Umbilical cord (tissue), 2 donors: ENCODE measurements around the gene ANKRD23. TPM values are rescaled to one million over a fixed set of nuclear protein-coding genes. Genes with fewer than 3 reads are reported as not detected.
"Not testable (repeated sequence)": the region's sequence is repeated elsewhere in the genome, so short reads cannot be mapped to it uniquely, and the experiment has no call there.

ENCODE experiments used
- DNase-seq: peaks from one replicate; pipeline ENCODE4 v3.0.0-alpha.2; 2015; ENCODE audit warnings: low spot score
- total RNA-seq: library from RNA; depleted of rRNA; stranded (reverse); fragments of >200 nt; gene quantifications from one replicate; pipeline ENCODE4 v1.2.3, GENCODE V29; 2014; ENCODE audit warnings: low replicate concordance; ENCODE audit not compliant: insufficient read depth

Gene ANKRD23
- total RNA-seq, 1 donor from 2014 or later: 6.5 TPM

DNA sequence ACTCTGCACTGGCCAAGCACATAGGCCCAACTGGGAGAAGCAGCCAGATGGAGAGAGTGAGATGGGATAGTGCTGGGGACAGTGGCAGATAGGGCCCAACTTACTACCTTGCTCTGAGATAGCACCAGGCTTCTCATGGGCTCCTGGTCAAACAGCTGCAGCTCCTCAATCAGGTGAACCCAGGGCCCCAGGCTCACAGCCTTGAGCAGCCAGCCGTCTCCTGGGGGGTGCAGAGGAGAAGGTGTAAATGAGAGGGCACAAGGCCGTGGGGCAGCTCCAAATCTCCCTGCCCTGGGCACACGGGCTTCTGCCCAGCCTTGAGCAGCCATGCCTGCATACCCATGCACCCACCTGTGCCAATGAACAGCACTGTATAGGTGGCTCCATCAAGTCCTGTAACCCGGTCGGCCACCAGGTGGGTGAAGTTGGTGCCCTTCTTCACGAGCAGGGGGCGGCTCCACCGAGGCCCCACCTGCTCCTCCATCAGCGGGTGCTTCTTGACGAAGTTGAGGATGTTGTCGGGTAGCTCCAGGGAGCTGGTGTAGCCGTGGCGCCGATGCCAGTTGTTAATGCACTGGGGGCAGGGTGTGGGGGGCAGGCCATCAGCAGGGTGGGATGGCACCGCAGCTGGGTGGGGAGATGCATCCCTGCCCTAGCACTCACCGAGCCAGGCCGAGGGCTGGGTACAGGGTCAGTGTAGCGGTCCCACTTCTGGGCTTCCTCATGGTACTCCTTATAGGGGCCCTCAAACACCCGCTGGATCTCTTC is 19.9 kb upstream of the ANKRD23 start:
- no peak for DNase-seq

DNA sequence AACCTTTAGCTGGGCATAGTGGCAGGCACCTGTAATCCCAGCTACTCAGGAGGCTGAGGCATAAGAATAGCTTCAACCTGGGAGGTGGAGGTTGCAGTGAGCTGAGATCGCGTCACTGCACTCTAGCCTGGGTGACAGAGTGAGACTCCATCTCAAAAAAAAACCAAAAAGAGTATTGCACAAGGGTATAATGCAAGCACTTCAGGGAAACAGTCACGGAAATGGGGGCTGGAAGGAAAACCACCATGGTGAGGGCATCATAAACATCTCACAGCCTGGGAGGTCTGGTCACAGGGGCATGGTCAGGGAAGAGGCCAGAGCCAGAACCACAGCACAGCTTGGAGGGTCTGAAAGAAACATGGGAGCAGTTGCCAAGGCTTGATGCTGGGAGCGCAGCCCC is 19.2 kb upstream of the ANKRD23 start:
- not testable (repeated sequence) for DNase-seq

DNA sequence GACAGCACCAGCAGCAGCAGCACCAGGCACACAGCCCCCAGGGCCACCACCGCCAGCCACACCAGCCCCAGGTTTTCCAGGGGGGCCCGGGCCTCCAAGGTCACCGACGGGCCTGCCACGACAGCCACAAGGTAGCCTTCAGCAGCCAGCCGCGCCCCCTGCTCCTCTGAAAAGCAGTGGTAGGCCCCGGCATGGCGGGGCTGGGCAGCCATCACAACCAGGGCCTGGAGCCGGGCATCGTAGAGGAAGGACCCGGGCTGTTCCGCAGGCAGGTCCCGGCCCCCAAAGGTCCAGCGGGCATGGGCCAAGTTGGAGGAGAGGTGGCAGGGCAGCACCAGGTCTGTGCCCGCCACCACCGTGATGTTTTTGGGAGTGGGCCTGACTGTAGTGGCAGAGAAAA is 17.3 kb upstream of the ANKRD23 start:
- no peak for DNase-seq

DNA sequence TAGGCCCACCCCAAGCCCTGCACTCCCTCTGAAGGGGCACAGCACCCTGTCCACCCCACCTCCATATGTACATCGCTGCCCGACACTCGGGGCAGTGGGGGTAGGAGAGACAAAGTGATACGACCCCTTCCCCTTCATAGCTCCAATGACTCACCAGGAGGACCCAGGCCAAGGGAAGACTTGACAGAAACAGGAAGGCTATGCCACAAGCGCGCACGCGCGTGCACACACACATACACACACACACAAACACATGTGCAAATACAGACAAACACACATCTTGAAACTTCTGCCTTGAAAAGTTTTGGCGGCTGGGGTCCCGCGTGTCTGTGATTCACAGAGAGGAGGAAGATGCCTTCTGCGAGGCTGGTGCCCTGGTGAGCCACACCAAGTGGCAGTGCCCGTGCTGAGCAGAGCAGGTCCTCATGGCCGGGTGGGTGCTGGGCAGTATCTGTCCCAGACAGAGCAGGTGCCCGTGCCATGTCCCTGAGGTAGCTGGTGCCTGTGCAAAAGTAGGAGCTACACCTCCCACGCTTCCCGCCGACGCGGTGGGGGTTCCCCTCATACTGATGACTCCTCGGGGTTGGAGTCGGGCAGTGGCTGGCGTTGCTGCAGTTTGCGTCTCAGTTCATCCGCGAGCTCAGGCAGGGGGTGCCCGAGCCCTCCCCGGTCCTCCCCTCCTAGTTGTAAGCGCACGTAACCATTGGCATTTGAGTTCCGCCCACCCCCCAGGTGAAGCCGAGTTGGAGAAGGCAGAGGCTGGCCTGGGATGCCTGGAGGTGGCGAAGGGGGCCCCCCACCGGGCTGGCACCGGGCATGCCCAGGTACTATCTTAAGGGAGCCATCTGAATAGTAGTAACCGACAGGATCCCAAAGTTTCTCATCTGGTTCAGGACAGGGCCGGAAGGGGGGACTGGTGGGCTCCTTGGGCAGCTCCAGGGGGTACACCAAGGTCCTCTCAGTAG is 16.5 kb upstream of the ANKRD23 start:
- no peak for DNase-seq

DNA sequence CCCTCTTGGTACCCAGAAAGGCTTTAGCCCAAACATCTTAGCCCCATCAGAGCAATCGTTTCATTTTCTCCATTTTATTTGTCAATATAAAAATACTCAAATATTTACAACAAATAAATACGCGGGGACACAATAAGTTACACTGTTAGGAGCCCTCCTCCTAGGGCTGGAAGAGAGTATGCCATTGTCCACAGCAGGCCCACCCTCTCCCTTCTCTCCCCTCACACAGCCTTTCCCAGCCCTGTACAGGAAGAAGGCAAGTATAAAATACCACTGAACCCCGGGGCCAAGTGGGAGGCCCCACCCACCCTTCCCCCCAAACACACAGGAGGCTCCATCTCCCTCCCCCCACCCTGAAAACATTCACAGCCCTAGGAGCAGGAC is 15.9 kb upstream of the ANKRD23 start:
- DNase-seq: no peak

DNA sequence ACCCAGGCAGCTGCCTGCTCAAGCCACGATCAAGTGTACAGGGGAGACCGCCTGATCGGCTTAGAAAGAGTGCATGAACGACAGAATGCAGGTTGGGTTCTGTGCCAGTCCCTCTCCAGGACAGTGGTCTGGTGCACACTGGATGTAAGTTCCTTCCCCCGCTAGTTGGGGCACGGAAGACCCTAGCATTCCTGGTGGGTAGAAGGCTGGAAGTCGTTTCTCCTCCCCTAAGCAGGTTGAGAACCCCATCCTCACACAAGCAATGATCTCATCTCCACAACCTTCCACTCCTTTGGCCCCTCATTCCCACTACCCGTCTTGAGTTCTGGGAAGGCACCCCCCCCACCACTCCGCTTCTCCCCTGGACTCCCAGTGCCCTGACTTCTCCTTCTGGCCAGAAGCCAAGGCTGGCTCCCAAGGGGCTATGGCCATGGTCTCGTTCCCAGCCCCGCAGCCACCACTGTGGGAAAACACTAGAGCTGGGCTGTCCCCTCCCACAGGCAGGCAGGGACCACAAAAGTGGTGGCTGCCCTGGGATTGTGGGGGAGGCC is 15.4 kb upstream of the ANKRD23 start:
- DNase-seq: peak; percentile 52

DNA sequence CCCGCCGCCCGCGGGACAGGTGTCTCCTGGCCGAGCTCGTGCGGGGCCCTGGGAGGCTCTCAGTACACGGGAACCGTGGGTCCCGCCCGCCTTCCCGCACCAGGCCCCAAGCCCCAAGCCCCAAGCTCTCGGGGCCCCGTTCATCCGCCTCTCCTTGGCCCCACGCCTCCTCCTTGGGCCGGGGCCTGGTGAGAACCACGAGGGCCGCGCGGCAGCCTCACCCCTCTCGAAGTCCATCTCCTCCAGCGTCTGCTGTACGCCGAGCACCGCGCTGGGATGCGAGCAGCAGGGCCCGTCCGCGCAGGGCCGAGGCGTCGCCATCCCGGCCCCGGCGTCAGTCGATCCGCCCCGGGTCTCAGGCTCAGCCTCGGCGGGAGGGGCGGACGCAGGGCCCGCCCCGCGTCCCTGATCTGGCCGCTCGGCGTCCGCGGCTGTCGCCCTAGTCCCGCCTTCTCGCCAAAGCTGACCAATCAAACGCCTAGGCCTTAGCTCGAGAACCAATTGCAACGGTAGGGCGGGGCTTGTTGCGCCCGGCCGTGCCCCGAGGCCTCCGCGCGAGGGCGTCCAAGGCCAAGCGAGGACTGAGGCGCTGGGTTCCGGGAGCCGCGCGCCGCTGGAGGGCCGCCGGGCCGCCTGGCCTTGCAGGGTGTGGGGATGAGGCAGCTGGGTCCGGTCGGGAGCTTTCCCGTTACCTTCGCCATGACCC is 14.0 kb upstream of the ANKRD23 start, which contains the start of gene ANKRD39:
Gene ANKRD39, minus strand, starts transcription at position 350 of the 706 bp plus-strand sequence. Its CDS starts 29 bp downstream, at position 321.
- DNase-seq: peak; percentile 99

DNA sequence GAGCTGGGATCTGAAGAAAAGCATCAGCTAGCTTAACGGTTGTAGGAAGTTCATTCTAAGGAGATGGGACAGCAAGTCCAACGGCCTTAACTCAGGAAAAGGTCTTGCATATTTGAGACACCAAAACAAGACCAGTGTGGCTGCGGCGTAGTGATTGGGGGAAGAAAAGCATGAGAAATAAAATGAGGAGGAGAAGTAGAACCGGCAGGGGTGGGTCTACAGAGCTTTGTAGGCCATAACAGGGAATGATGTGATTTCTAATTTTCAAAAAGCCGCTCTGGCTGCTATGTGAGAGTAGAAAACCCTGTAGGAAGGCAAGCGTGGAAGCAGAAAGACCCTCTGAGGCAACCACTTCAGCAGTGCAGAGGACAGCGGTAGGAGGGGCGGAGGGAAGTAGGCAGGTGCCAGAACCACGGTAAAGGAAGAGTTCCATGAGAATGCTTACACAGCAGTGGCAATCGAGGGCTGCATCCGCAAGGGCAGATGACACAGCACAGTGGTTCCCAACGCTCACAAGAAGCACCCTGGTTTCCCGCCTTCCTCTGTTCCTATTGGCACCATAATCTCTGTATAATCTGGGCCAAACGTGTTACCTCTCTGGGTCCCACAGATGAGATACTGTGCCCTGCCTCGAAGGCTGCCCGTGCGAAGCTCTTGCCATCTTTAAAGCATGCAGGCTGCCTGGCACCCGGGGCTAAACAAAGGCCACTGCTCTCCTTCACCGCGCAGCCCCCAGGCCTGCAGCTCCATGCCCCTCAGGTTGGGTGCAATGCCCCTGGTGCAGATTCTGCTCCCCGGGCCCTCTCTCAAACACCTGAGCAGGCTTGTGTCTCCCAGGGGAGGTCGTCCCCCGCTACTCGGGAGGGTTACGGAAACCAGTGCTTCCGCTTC is 13.2 kb upstream of the ANKRD23 start:
- DNase-seq: no peak

DNA sequence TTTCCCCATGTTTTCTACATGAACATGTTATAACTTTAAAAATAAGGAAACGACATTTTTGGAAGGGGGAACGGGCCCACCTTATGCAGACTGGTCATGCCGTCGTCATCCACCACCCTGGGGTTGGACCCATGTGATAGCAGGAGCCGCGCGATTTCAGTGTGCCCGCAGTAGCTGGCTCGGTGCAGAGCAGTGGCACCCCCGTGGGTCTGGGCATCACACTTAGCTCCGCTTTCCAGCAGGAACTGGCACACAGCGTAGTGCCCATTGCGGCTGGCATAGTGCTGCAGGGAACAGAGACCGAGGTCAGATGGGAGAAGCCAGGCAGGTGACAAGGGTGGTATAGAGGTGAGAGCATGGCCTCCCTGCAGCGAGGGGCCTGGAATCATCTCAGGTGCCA is 9.5 kb upstream of the ANKRD23 start:
- no peak for DNase-seq

DNA sequence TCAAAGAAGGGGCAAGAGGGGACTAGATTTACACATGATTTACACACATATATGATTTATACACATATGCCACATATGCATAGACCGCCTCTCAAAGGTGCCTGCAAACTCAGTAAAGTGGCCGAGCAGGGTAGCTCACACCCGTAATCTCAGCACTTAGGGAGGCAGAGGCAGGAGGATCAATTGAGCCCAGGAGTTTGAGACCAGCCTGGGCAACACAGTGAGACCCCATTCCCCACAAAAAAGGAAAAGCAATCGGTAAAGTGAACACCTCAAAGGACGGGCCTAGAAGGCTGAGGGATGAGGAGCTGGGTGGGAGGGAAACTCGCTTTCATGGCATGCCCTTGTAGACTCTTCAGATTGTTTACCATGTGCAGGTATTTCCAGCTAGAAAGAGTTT is 8.8 kb upstream of the ANKRD23 start:
- no peak for DNase-seq

DNA sequence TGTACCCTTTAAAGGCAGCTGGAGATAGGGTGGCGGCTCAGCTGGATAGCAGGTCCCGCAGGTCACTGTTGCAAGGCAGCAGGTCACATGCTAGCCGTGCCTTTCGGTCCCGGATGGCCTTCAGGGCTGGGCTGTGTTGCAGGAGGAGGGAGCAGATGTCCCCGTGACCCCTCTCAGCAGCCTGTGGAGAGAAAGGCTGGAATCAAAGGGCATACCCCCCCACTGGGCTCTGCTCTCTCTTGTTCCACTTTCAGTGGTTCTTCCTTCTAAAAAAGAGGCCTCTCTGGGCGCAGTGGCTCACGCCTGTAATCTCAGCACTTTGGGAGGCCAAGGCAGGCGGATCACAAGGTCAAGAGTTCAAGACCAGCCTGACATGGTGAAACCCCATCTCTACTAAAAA is 4.4 kb upstream of the ANKRD23 start:
- no peak for DNase-seq

DNA sequence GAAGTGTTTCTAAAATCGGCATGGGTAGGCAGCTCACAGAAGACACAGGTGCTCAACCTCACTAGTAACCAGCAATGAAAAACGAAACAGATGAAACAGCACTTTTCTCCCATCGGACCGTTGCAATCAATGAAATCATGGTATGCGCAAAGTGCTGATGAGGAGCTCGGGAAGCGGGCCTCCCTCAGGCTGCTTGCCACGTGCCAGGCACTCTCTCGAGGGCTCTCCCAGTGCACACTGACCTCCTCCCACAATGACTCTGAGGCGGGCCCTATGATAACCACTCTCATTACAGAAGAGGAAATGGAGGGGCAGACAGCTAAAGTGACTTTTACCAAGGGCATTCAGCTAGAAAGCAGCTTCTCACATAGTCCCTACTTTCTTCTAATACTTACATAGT is 3.8 kb upstream of the ANKRD23 start:
- no peak for DNase-seq

DNA sequence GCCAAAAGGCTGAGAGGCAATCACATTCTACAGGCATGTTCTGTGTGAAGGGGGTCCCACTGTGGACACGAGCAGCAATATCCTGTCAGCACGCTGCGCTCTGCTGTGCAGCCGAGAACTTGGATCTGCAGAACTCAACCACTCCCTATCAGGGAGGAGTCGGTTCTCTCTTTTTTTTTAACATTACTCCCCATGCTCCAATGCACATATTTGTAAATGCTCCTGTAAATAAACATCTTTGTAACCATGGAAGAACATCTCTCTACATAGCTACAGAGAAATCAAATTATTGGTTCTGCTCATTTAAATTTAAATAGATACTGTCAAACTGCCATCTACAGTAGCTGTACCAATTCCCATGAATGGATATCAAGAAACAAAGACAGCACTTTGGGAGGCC is 3.0 kb upstream of the ANKRD23 start:
- DNase-seq: no peak

DNA sequence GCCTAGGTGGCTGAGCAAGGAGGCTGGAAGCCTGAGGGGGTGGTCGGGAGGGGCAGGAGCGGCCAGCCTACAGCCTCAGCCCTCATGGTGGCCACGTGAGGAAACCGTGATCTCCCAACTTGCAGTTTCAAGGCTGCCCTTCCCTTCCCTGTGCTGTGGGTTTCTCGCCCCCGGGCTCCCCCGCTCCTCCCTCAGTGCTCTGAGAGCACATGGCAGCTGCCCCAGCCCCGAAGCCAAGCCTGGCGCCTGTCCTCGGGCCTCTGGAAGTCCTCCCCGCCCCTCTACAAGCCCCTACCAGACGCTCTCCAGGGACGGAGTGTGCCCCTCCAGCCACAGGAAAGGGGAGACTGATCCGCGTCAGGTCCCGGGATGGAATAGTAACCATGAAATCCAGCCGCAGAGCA is 586 bp upstream of the ANKRD23 start:
- DNase-seq: no peak

DNA sequence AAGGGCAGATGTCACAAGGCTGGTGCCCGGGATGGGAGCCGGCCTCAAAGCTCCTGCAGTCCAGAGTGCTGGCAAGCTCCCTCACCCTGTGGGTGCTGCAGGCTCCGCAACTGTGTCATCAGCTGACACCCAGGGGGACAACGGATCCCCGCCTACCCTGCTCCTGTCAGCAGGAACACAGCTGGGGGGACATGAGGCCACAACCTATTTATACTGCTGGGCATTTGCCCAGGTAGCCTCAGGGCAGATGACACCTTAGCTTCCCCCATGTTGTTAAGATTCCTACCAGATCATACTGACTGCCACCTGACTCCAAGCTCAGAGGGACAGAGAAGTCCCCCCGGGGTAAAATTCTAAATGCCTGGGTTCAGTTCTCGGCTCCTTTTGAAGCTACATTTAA is 1.2 kb downstream of the ANKRD23 start:
- DNase-seq: no peak

DNA sequence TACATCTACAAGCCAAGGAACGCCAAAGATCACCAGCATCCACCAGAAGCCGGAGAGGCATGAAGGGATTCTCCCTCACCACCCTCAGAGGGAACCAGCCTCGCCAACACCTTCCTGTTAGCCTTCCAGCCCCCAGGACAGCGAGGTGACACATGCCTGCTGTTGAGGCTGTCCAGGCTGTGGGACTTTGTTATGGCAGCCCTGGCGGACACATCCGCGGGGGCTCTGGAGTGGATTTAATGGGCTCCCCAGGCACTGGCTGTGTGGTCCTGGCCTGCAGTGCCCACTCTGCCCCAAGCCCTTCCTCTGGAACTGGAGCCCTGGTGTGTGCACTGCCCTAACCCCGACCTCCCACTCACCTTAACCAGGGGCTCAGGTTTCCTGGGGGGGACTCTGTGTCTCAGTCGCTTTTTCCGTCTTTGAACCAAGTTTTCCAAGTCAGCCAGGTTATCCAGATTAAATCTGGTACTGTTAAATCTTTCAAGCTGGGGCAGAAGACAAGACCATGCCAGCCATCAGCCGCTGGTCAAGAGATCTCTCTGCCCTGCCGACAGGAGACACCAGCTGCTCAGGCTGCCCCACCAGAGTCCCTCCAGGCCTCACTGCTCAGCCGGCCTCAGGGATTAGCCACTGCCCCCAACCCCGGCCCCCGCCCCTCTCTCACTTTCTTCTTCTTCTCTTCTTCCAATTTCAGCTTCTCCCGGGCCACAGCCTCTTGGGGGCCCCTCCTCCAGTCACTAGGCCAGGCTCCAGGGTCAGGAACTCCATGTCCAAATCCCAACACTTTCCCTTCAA is 1.9 kb downstream of the ANKRD23 start:
- DNase-seq: no peak

DNA sequence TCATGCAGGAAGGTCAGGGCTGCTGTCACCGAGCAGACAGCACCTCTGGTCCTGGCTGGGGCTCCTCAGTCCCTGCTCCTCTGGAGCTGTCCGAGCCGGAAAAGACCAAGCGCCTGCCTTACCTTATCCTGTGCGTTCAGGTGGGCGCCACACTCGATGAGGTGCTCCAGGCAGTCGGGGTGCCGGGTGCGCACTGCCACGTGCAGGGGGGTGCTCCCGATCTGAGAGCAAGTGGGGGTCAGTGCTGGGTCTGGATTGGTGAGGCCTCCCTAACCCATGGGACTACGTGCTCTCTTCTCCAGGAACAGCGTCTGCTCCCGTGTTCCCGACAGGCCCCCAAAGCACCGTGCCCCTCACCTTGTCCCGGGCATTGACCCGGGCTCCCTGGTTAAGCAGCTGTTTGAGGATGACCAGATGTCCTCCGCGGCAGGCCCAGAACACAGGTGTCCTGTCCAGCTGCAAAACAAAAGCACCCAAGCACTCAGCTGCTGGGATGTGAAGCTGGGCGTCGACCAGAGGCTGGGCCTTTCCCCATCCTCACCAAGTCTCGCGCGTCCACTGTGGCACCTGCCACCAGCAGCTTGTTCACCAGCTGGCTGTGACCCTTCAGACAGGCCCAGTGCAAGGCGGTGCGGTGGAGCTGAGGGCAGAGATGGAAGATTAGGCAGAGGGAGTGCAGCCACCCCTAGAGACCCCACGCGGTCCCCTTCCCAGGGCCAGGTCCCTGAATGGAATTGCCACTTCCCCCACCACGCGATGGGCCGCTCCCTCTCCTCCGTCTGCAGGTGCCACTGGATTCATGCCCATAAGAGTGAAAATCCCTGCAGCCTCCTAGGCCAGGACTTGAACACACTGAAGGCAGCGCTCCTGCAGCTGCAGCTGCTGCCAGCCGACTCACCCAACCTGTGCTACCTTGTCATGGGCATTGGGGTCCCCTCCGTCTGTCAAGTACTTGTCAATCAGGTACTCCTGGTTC is 3.7 kb downstream of the ANKRD23 start:
- no peak for DNase-seq

DNA sequence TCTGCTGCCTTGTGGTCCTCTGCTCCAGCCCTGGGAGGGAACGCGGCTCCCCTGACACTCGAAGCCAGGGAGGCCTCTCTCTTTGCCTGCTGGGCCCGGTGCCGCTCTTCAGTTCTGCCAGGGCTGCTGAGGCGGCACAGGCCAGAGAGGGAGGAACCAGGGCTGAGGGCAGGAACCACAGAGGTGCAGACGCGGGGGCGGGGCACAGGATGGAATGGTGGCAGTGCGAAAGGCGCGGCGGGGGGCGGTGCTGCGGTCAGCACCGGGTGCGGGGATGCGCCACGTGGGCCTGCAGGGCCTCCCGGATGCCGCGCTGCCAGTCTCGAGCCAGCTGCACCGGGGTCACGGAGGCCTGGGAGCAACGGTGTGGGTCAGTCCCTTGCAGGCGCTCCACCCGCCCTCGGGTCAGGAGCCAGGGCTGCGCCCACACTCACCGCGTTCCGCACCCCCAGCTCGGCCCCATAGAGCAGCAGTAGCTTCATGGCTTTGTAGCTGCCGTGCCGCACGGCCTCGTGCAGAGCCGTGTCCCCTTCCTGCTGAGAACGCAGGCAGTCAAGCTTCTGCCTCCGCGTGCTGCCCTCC is 4.4 kb downstream of the ANKRD23 start:
- no peak for DNase-seq
